Trophoblast cell (in vitro differentiated cells and primary cell): ENCODE measurements around the gene MBOAT1.

ENCODE experiments used
- DNase-seq, 2 donors: peaks; one replicate each; pipeline ENCODE4 v3.0.0-alpha.2; 2016
- H2AFZ ChIP-seq: 2 replicates; pipeline ENCODE4 v1.6.1; 2013; ENCODE audit warnings: low read length, moderate library complexity, mild to moderate bottlenecking; ENCODE audit not compliant: insufficient read depth, poor library complexity
- H2AK5ac ChIP-seq: 2 replicates; pipeline ENCODE4 v1.6.1; 2013; ENCODE audit warnings: mild to moderate bottlenecking, low read length
- H2BK120ac ChIP-seq: 2 replicates; pipeline ENCODE4 v1.6.1; 2013; ENCODE audit warnings: low read length, mild to moderate bottlenecking, moderate library complexity; ENCODE audit not compliant: insufficient read depth, poor library complexity
- H2BK12ac ChIP-seq: 2 replicates; pipeline ENCODE4 v1.6.1; 2013; ENCODE audit warnings: mild to moderate bottlenecking, low read length, moderate library complexity
- H2BK5ac ChIP-seq: 2 replicates; pipeline ENCODE4 v1.6.1; 2013; ENCODE audit warnings: low read length, low read depth, moderate library complexity, mild to moderate bottlenecking; ENCODE audit not compliant: poor library complexity
- H3K14ac ChIP-seq: 2 replicates; pipeline ENCODE4 v1.6.1; 2013; ENCODE audit warnings: mild to moderate bottlenecking, low read length
- H3K18ac ChIP-seq: 2 replicates; pipeline ENCODE4 v1.6.1; 2013; ENCODE audit warnings: mild to moderate bottlenecking, low read length
- H3K23ac ChIP-seq: 2 replicates; pipeline ENCODE4 v1.6.1; 2013; ENCODE audit warnings: low read length
- H3K27ac ChIP-seq: 2 replicates; pipeline ENCODE4 v1.5.1; 2013; ENCODE audit warnings: low read depth, mild to moderate bottlenecking, inconsistent platforms, low read length, moderate library complexity
- H3K27me3 ChIP-seq: 2 replicates; pipeline ENCODE4 v1.6.1; 2013; ENCODE audit warnings: inconsistent platforms, mild to moderate bottlenecking, low read length, moderate library complexity; ENCODE audit not compliant: insufficient read depth
- H3K36me3 ChIP-seq, 2 experiments: 1 replicate in 1 of 2; 2 replicates in 1 of 2; pipeline ENCODE4 v1.6.1; 2013; ENCODE audit warnings: low read length in 2 of 2, mild to moderate bottlenecking in 2 of 2, moderate library complexity in 1 of 2; ENCODE audit not compliant: insufficient read depth in 2 of 2, control insufficient read depth in 1 of 2
- H3K4ac ChIP-seq: 2 replicates; pipeline ENCODE4 v1.6.1; 2013; ENCODE audit warnings: low read depth, mild to moderate bottlenecking, low read length, moderate library complexity
- H3K4me1 ChIP-seq, 2 experiments: 1 replicate in 1 of 2; 2 replicates in 1 of 2; pipeline ENCODE4 v1.6.1; 2013; ENCODE audit warnings: low read length in 2 of 2, mild to moderate bottlenecking in 2 of 2, moderate library complexity in 1 of 2; ENCODE audit not compliant: insufficient read depth in 2 of 2, control insufficient read depth in 1 of 2
- H3K4me2 ChIP-seq: 2 replicates; pipeline ENCODE4 v1.6.1; 2013; ENCODE audit warnings: inconsistent platforms, mild to moderate bottlenecking, low read length, moderate library complexity
- H3K4me3 ChIP-seq: 2 replicates; pipeline ENCODE4 v1.5.1; 2013; ENCODE audit warnings: mild to moderate bottlenecking, low read depth, low read length, inconsistent platforms
- H3K79me1 ChIP-seq: one replicate; pipeline ENCODE4 v1.6.1; 2013; ENCODE audit warnings: low read length
- H3K79me2 ChIP-seq: 2 replicates; pipeline ENCODE4 v1.6.1; 2013; ENCODE audit warnings: low read length, mild to moderate bottlenecking; ENCODE audit not compliant: control insufficient read depth, insufficient read depth, poor library complexity
- H3K9ac ChIP-seq: 2 replicates; pipeline ENCODE4 v1.6.1; 2013; ENCODE audit warnings: mild to moderate bottlenecking, low read length
- H3K9me3 ChIP-seq: 2 replicates; pipeline ENCODE4 v1.6.1; 2013; ENCODE audit warnings: low read depth, mild to moderate bottlenecking, control low read depth, inconsistent platforms, low read length; ENCODE audit not compliant: insufficient read depth
- H4K12ac ChIP-seq: 2 replicates; pipeline ENCODE4 v1.6.1; 2013; ENCODE audit warnings: low read depth, mild to moderate bottlenecking, low read length, moderate library complexity
- H4K8ac ChIP-seq: 2 replicates; pipeline ENCODE4 v1.6.1; 2013; ENCODE audit warnings: low read depth, mild to moderate bottlenecking, low read length, moderate library complexity
- H4K91ac ChIP-seq: one replicate; pipeline ENCODE4 v1.6.1; 2013; ENCODE audit warnings: low read depth, mild to moderate bottlenecking, low read length, moderate library complexity
- WGBS: extraction: QIAGEN DNeasy Blood & Tissue Kit; methylation state at CpG from one replicate; pipeline ENCODE4 v1.1.7; 2013; ENCODE audit warnings: missing lambda C conversion rate; ENCODE audit not compliant: insufficient read length, insufficient coverage; ENCODE audit errors: extremely low coverage; 5-methylcytosine and 5-hydroxymethylcytosine counted together

The MBOAT1 gene

DNA sequence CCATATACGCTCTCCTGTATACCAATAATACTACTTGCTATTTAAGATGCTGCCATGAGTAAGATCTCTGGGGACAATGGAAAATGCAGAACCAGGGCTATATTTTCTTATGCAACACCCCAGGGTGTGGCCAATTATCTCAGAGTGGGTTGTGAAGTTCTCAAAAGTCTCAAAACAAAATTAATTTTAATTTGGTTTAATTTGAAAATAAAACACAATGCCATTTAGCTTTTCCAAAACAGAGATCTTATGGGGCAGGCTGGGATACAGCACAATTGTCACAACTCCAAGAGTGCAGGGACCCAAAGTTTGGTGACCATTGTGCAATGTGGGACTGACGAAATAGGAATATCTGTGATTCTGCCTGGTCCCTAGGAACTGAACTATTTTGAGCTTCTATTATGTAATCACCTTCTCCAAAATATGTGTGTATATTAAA, 43.1 kb downstream of the MBOAT1 start:
- Histone ChIP-seq H3K4me2 (no peak overlapping the region), H3K4me1 (no peaks in the 10 kb centered on the region), H2AFZ (no peak overlapping the region), H3K27me3 (no peaks in the 10 kb centered on the region), H4K12ac (no peak overlapping the region), H3K36me3 (no peaks in the 10 kb centered on the region), H3K79me1 (no peaks in the 10 kb centered on the region), H2BK120ac (no peak overlapping the region), H3K9ac (no peak overlapping the region), H4K91ac (no peak overlapping the region), H4K8ac (no peak overlapping the region), H3K9me3 (no peaks in the 10 kb centered on the region), H2BK5ac (no peak overlapping the region), H2AK5ac (no peak overlapping the region), H3K27ac (no peak overlapping the region), H3K79me2 (no peaks in the 10 kb centered on the region), H3K18ac (no peak overlapping the region), H3K14ac (no peak overlapping the region), H3K23ac (no peak overlapping the region), H2BK12ac (no peak overlapping the region), H3K4me3 (no peak overlapping the region), H3K4ac (no peak overlapping the region)
- WGBS = no CpG with 5 or more reads among the region's 2 CpGs
- DNase-seq = peak in 1 of 2 donors; percentile 21

DNA sequence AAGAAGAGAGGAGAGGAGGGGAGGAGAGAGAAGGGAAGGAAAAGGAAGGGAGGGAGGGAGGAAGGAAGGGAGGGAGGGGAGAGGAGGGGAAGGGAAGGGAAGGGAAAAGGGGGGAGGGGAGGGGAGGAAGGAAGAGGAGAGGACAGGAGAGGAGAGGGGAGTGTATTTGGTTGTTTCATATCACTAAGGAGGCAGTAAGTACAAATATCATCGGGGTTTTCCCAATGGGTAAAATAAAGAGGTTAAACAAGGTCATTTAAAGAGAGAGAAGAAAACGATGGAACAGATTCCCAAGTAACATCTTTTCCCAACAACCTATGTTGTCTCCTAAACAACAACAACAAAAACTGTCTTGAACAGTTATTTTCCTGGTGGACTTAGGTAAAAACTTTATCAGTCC, 43.6 kb downstream of the MBOAT1 start:
- Histone ChIP-seq H4K91ac (no peak overlapping the region), H3K27me3 (no peaks in the 10 kb centered on the region), H2BK120ac (no peak overlapping the region), H3K27ac (no peak overlapping the region), H4K12ac (no peak overlapping the region), H3K79me1 (no peaks in the 10 kb centered on the region), H3K23ac (no peak overlapping the region), H4K8ac (no peak overlapping the region), H2AFZ (no peak overlapping the region), H3K4me2 (no peak overlapping the region), H2BK5ac (no peak overlapping the region), H3K4me1 (no peaks in the 10 kb centered on the region), H2AK5ac (no peak overlapping the region), H3K9me3 (no peaks in the 10 kb centered on the region), H3K4me3 (no peak overlapping the region), H3K18ac (no peak overlapping the region), H3K36me3 (no peaks in the 10 kb centered on the region), H3K79me2 (no peaks in the 10 kb centered on the region), H2BK12ac (no peak overlapping the region), H3K9ac (no peak overlapping the region), H3K4ac (no peak overlapping the region), H3K14ac (no peak overlapping the region)
- no peak for DNase-seq
- no CpG with 5 or more reads among the region's 2 CpGs for WGBS

DNA sequence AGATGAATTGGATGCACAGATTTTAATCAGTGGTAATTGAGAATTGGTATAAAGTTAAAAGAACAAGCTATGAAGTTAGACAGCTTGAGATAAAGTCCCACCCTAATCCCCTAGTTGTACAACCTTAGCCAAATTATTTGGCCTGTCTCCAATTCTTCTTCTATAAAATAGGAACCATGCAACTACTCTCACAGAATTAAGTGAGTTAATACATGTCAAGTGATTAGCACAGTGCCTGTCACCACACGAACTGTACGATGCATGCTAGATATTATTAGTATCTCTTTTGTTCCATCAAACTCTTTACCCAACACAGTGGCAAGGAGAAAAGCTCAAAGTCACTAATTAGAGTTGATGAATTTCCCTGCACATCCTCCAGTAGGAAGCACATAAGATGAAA, 44.7 kb downstream of the MBOAT1 start:
- H3K27me3 ChIP-seq = no peaks in the 10 kb centered on the region
- no peak overlapping the region for H3K4ac ChIP-seq
- H3K9ac ChIP-seq = no peak overlapping the region
- no CpG with 5 or more reads among the region's 2 CpGs for WGBS
- H4K12ac ChIP-seq = no peak overlapping the region
- no peak overlapping the region for H2AK5ac ChIP-seq
- no peaks in the 10 kb centered on the region for H3K4me1 ChIP-seq
- no peak overlapping the region for H3K18ac ChIP-seq
- H3K14ac ChIP-seq = no peak overlapping the region
- no peaks in the 10 kb centered on the region for H3K36me3 ChIP-seq
- H3K79me2 ChIP-seq = no peaks in the 10 kb centered on the region
- no peaks in the 10 kb centered on the region for H3K79me1 ChIP-seq
- no peak overlapping the region for H3K23ac ChIP-seq
- H4K91ac ChIP-seq = no peak overlapping the region
- no peak overlapping the region for H4K8ac ChIP-seq
- no peak overlapping the region for H2BK12ac ChIP-seq
- H2BK5ac ChIP-seq = no peak overlapping the region
- no peak overlapping the region for H2AFZ ChIP-seq
- no peak overlapping the region for H3K4me2 ChIP-seq
- H3K9me3 ChIP-seq = no peaks in the 10 kb centered on the region
- H2BK120ac ChIP-seq = no peak overlapping the region
- H3K4me3 ChIP-seq = no peak overlapping the region
- no peak for DNase-seq
- H3K27ac ChIP-seq = no peak overlapping the region

DNA sequence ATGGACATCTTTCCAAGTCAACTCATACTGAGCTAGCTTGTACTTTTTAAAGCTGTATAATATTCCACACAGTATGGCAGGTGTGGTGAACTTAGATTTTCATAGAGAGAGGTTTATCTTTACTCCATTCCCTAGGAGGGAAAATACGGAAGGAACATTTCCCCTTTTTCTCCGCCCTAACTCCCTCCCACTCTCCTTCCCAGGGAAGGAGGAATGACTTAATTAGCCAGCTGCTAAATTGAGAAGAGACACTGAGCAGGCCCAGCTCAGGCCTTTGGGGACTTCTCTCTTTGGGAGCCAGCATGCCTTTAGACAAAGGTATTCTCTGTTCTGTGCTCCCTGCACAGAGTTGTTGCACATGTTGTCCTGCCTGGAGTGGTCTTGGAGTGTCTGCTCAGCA, 46.1 kb downstream of the MBOAT1 start:
- Histone ChIP-seq H2BK5ac (no peak overlapping the region), H3K9ac (no peak overlapping the region), H3K36me3 (no peaks in the 10 kb centered on the region), H3K79me2 (no peaks in the 10 kb centered on the region), H3K23ac (no peak overlapping the region), H3K27ac (no peak overlapping the region), H3K14ac (no peak overlapping the region), H4K8ac (no peak overlapping the region), H3K9me3 (no peaks in the 10 kb centered on the region), H3K4me1 (no peaks in the 10 kb centered on the region), H3K4me2 (no peak overlapping the region), H2AFZ (no peak overlapping the region), H3K79me1 (no peaks in the 10 kb centered on the region), H4K12ac (no peak overlapping the region), H2BK12ac (no peak overlapping the region), H3K27me3 (no peaks in the 10 kb centered on the region), H4K91ac (no peak overlapping the region), H2AK5ac (no peak overlapping the region), H2BK120ac (no peak overlapping the region), H3K4me3 (no peak overlapping the region), H3K4ac (no peak overlapping the region), H3K18ac (no peak overlapping the region)
- no peak for DNase-seq
- no CpG with 5 or more reads among the region's 2 CpGs for WGBS
